PC-3 (cell line): ENCODE results near the gene RAP1GAP.

Experiments used
- EZH2 ChIP-seq: fragments of 300-600 bp; sonication (generic); IDR thresholded peaks from one replicate; pipeline ENCODE4 v1.6.1; 2017; ENCODE audit warnings: antibody characterized with exemption, mild to moderate bottlenecking, low read length; ENCODE audit not compliant: unreplicated experiment
- EZH2phosphoT487 ChIP-seq: fragments of 300-600 bp; sonication (generic); IDR thresholded peaks from 2 replicates; pipeline ENCODE4 v1.6.1; 2018; ENCODE audit warnings: mild to moderate bottlenecking, antibody characterized with exemption, low read length, borderline replicate concordance
- TF ChIP-seq, protein P1 (sequence below): fragments of 300-600 bp; sonication (generic); conservative IDR thresholded peaks from 2 replicates; pipeline ENCODE4 v1.5.1; 2017; ENCODE audit warnings: antibody characterized with exemption, low read depth, mild to moderate bottlenecking, low read length

DNA sequence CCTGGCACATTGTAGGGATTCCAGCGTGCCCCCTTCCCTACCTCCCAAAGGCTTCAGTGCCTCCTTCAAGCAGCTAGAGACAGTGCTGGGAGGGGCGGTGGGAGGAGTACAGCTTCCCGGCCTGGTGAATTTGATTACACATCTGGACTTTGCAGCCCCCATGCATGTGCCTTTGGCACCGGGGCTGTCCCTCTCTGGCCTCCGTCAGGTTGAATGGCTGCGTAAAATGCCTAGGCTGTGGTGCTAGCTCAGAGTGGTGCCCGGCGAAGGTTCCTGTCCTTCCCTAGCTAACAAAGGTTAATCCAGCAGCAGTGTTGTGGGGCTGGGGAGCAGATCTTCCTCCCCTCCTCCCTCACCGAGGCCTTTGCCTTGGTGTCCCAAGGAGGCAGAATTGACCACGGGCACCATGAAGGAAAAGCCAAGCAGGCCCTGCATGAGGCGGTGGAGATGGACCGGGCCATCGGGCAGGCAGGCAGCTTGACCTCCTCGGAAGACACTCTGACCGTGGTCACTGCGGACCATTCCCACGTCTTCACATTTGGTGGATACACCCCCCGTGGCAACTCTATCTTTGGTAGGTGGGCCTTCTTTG is 93.7 kb downstream of the RAP1GAP start:
- TF ChIP-seq EZH2 (no peak), EZH2phosphoT487 (no peak)
- TF ChIP-seq, protein P1, sequence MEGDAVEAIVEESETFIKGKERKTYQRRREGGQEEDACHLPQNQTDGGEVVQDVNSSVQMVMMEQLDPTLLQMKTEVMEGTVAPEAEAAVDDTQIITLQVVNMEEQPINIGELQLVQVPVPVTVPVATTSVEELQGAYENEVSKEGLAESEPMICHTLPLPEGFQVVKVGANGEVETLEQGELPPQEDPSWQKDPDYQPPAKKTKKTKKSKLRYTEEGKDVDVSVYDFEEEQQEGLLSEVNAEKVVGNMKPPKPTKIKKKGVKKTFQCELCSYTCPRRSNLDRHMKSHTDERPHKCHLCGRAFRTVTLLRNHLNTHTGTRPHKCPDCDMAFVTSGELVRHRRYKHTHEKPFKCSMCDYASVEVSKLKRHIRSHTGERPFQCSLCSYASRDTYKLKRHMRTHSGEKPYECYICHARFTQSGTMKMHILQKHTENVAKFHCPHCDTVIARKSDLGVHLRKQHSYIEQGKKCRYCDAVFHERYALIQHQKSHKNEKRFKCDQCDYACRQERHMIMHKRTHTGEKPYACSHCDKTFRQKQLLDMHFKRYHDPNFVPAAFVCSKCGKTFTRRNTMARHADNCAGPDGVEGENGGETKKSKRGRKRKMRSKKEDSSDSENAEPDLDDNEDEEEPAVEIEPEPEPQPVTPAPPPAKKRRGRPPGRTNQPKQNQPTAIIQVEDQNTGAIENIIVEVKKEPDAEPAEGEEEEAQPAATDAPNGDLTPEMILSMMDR = no peak
